Fibroblast of lung (primary cell): ENCODE measurements around the gene IKBKG.

Experiments
- CTCF ChIP-seq, 2 donors: IDR thresholded peaks in 1 of 2; conservative IDR thresholded peaks in 1 of 2; 1 replicate in 1 of 2; 2 replicates in 1 of 2; pipeline ENCODE4 v1.5.1; 2011 to 2012; ENCODE audit warnings: low read length in 2 of 2, control low read depth in 1 of 2, inconsistent platforms in 1 of 2, low read depth in 1 of 2, mild to moderate bottlenecking in 1 of 2
- EZH2 ChIP-seq: IDR thresholded peaks from 2 replicates; pipeline ENCODE4 v1.5.1; 2012; ENCODE audit warnings: low read length, control low read depth, mild to moderate bottlenecking; ENCODE audit errors: missing control alignments

DNA sequence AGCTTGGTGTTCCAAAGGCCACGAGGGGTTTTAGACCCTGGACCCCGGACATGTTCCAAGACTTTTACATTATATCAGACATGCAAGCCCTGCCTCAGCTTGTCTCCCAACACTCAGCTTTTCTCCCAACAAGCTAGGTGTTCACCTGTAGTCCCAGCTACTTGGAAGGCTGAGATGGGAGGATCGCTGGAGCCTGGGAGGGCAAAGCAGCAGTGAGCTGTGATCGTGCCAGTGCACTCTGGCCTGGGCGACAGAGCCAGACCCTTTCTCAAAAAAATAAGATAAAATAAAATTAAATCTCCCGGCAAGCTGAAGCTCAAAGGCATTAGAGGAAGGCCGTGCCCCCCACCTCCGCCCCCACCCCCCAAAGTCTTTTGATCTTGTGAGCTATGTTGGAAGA lies 51.2 kb downstream of the IKBKG start:
- TF ChIP-seq CTCF (conservative IDR thresholded peaks at IDR 0.05 in 1 of 2, IDR thresholded peaks at IDR 0.05 in 1 of 2; ENCODE audit: low read depth in 1 of 2, low read length in 2 of 2) (no peak), EZH2 (no peak)
